ENCODE data around the gene EPM2AIP1. TPM values are rescaled to one million over a fixed set of nuclear protein-coding genes. Genes with fewer than 3 reads are reported as not detected.

The EPM2AIP1 gene
- total and polyA plus RNA-seq, 9 of the 15 experiments (the other 6 are each of a cell fraction or from before 2014, with no cell fraction given), result 6.7 to 44.8 (median 25.2) TPM

- TF ChIP-seq ZNF766 (CRISPR knock-in tag; conservative IDR thresholded peaks at IDR 0.05) (peak; percentile 95), HDAC1 (IDR thresholded peaks at IDR 0.05) (peak in 1 of 2 experiments; percentile 93; a peak in 2 of 4 replicates), JUN (IDR thresholded peaks at IDR 0.05; ENCODE audit: borderline replicate concordance, low read depth, low read length) (peak; percentile 88), JUN (CRISPR knock-in tag; IDR thresholded peaks at IDR 0.05; ENCODE audit: borderline replicate concordance) (no peak), ZNF318 (IDR thresholded peaks at IDR 0.05; ENCODE audit: borderline replicate concordance in 1 of 2, low read depth in 1 of 2) (no peak), IRF2 (CRISPR knock-in tag; IDR thresholded peaks at IDR 0.05) (no peak), SLC30A9 (CRISPR knock-in tag; IDR thresholded peaks at IDR 0.05) (no peak), MXD1 (CRISPR knock-in tag; IDR thresholded peaks at IDR 0.05; ENCODE audit: borderline replicate concordance, poor library complexity, severe bottlenecking) (no peak), ZNF696 (CRISPR knock-in tag; conservative IDR thresholded peaks at IDR 0.05) (no peak), ZNF592 (IDR thresholded peaks at IDR 0.05) (peak; percentile 78), NFE2L1 (tag; IDR thresholded peaks at IDR 0.05; ENCODE audit: borderline replicate concordance, low read depth) (no peak), SREBF2 (CRISPR knock-in tag; IDR thresholded peaks at IDR 0.05) (0 out of 2 replicates have a peak, but pooled peaks have one; percentile 60), ELF2 (CRISPR knock-in tag; IDR thresholded peaks at IDR 0.05) (no peak)
Observed at GRCh38 chr3:36969540-36970432, 23.1 kb downstream of the EPM2AIP1 start (continued).
